MCF 10A (cell line): ENCODE measurements around the gene SLC30A2. TPM values are rescaled to one million over a fixed set of nuclear protein-coding genes. Genes with fewer than 3 reads are reported as not detected.

Experiments
- BruUV-seq: library from RNA; stranded (reverse); fragments of 400-500 nt; replicated peaks from 2 replicates; lab custom pipeline; 2021; lab: Mats Ljungman, UMichigan
- CTCF ChIA-PET: fragments of 300-600 bp; sonication (Branson Sonifier 250); formaldehyde crosslinking; extraction: SDS; loops from one replicate; lab custom pipeline; 2021; ENCODE audit warnings: antibody characterized with exemption, inconsistent platforms; lab: Yijun Ruan, JAX
- POLR2A ChIA-PET: fragments of 300-600, 350-650 bp; sonication (Branson Sonifier 250); formaldehyde crosslinking; extraction: SDS; loops from one replicate; lab custom pipeline; 2020; ENCODE audit warnings: antibody characterized with exemption, inconsistent platforms; lab: Yijun Ruan, JAX
- DNase-seq: peaks from one replicate; pipeline ENCODE4 v3.0.0-alpha.2; 2018; ENCODE audit not compliant: unreplicated experiment
- H3K27ac Mint-ChIP-seq: one replicate; pipeline ENCODE4 v1.8.0; 2022; ENCODE audit warnings: mild to moderate bottlenecking, low read depth, mixed read lengths; ENCODE audit not compliant: unreplicated experiment
- H3K27me3 Mint-ChIP-seq: one replicate; pipeline ENCODE4 v1.8.0; 2022; ENCODE audit warnings: mixed read lengths; ENCODE audit not compliant: insufficient read depth, unreplicated experiment
- H3K36me3 Mint-ChIP-seq: one replicate; pipeline ENCODE4 v1.8.0; 2022; ENCODE audit warnings: mild to moderate bottlenecking, moderate library complexity, mixed read lengths; ENCODE audit not compliant: insufficient read depth, unreplicated experiment
- H3K4me1 Mint-ChIP-seq: one replicate; pipeline ENCODE4 v1.8.0; 2022; ENCODE audit warnings: mixed read lengths; ENCODE audit not compliant: insufficient read depth, unreplicated experiment
- H3K4me3 Mint-ChIP-seq: one replicate; pipeline ENCODE4 v1.8.0; 2022; ENCODE audit warnings: mild to moderate bottlenecking, moderate library complexity, mixed read lengths; ENCODE audit not compliant: unreplicated experiment
- H3K9me3 Mint-ChIP-seq: one replicate; pipeline ENCODE4 v1.8.0; 2022; ENCODE audit warnings: mixed read lengths; ENCODE audit not compliant: unreplicated experiment
- CTCF ChIP-seq: fragments of 200-600 bp; IDR thresholded peaks from one replicate; pipeline ENCODE4 v1.8.0; 2022; ENCODE audit warnings: antibody characterized with exemption, mild to moderate bottlenecking; ENCODE audit not compliant: unreplicated experiment
- intact Hi-C: fragments of 100-400 bp; cut with micrococcal nuclease; formaldehyde crosslinking; loops from 2 replicates; pipeline ENCODE4 v1.14.1; 2022
- total RNA-seq: library from RNA; stranded (reverse); gene quantifications from 2 replicates; pipeline ENCODE4 v1.2.3, GENCODE V29; 2022

Gene SLC30A2
- total RNA-seq, 1 experiment from 2014 or later: not detected

- no peak overlapping the region for H3K4me3 Mint-ChIP-seq
- DNase-seq: no peak
- H3K4me1 Mint-ChIP-seq: no peaks in the 10 kb centered on the region
- intact Hi-C loops: no loop called here
- no peak overlapping the region for H3K27ac Mint-ChIP-seq
- peaks cover 42% of the 10 kb centered on the region for H3K27me3 Mint-ChIP-seq
- POLR2A ChIA-PET: no interaction called here
- BruUV-seq: no TSS peak
- H3K36me3 Mint-ChIP-seq: no peaks in the 10 kb centered on the region
- TF ChIP-seq CTCF: no peak
- CTCF ChIA-PET: interaction anchor here (1.0 to 1.5 kb wide), 3 partner anchors 34 to 58 kb away, joined by 3 read pairs; no protein-coding TSS in a partner anchor
- no peaks in the 10 kb centered on the region for H3K9me3 Mint-ChIP-seq
These were observed 24.5 kb upstream of the SLC30A2 start for GRCh38 chr1:26070296-26070962.

- no peaks in the 10 kb centered on the region for H3K36me3 Mint-ChIP-seq
- ChIA-PET CTCF (interaction anchor here (1.0 to 1.5 kb wide), 3 partner anchors 34 to 59 kb away, joined by 3 read pairs; no protein-coding TSS in a partner anchor), POLR2A (no interaction called here)
- no peak for TF ChIP-seq CTCF
- H3K27ac Mint-ChIP-seq: no peak overlapping the region
- H3K9me3 Mint-ChIP-seq: no peaks in the 10 kb centered on the region
- H3K27me3 Mint-ChIP-seq: peaks cover 42% of the 10 kb centered on the region
- intact Hi-C loops: no loop called here
- no peaks in the 10 kb centered on the region for H3K4me1 Mint-ChIP-seq
- DNase-seq: no peak
- H3K4me3 Mint-ChIP-seq: no peak overlapping the region
- BruUV-seq: no TSS peak
These were observed 24.0 kb upstream of the SLC30A2 start for GRCh38 chr1:26069941-26070295.

GRCh38 chr1:26067432-26067911 lies 21.6 kb upstream of the SLC30A2 start, which contains the start of gene TRIM63:
Gene TRIM63, minus strand, starts transcription at chr1:26067630. Its CDS starts 136 bp downstream, at chr1:26067494.
- H3K4me3 Mint-ChIP-seq: no peak within 1 kb of the TSS
- H3K27ac Mint-ChIP-seq: no peak within 1 kb of the TSS
- no peaks in the 10 kb centered on the region for H3K36me3 Mint-ChIP-seq
- POLR2A ChIA-PET: interaction anchor here (0.8 kb wide), 1 partner anchor 180 kb away, joined by 3 read pairs; no protein-coding TSS in a partner anchor
- intact Hi-C loops: no loop called here
- peaks cover 23% of the 10 kb centered on the region for H3K27me3 Mint-ChIP-seq
- DNase-seq: no peak
- H3K9me3 Mint-ChIP-seq: no peaks in the 10 kb centered on the region
- no TSS peak for BruUV-seq
- no peaks in the 10 kb centered on the region for H3K4me1 Mint-ChIP-seq
- CTCF ChIA-PET: no interaction called here
- TF ChIP-seq CTCF: no peak

- Mint-ChIP-seq H3K9me3 (no peaks in the 10 kb centered on the region), H3K27me3 (peaks cover 17% of the 10 kb centered on the region), H3K27ac (no peak overlapping the region), H3K4me3 (no peak overlapping the region), H3K4me1 (no peaks in the 10 kb centered on the region), H3K36me3 (no peaks in the 10 kb centered on the region)
- no TSS peak for BruUV-seq
- ChIA-PET CTCF (interaction anchor here (0.6 kb wide), 1 partner anchor 18 kb away, joined by 3 read pairs; no protein-coding TSS in a partner anchor), POLR2A (no interaction called here)
- DNase-seq: no peak
- TF ChIP-seq CTCF: no peak
- intact Hi-C loops: no loop called here
These were observed 20.9 kb upstream of the SLC30A2 start for GRCh38 chr1:26066857-26067256.
